ENCODE results near the gene HSCB.

DNA sequence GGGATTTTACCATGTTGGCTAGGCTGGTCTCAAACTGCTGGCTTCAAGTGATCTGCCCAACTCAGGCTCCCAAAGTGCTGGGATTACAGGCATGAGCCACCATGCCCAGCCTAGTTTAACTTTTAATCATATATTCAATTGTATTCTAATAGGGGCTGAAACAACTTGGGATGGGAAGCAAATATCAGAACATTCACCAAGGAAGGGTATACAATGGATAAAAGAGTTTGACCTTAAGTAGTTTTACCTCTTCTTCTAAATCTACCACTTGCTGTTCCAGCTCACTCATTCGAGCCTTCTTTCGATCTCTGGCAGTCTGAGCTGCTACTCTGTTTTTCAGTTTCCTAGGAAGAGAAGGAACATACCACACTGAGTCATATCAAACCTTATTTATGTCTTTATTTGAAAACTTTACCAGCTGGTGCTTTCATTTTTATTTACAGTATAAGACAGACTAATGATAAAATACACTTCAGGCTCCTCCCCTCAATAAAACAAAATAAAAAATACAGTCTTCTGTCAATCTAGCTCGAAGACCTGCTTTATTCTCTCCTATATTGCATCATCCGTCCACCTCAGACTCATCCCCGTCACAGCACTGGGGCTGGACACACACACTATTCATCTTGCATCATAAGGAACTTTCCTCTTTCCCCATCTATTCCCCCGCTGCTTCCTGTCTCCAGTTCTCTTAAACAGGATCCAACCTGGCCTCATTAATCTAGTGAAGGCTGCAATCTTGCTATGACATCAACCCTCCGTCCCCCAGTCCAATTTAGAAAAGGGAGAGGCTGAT lies 57.2 kb downstream of the HSCB start:
- TF ChIP-seq, protein P1, sequence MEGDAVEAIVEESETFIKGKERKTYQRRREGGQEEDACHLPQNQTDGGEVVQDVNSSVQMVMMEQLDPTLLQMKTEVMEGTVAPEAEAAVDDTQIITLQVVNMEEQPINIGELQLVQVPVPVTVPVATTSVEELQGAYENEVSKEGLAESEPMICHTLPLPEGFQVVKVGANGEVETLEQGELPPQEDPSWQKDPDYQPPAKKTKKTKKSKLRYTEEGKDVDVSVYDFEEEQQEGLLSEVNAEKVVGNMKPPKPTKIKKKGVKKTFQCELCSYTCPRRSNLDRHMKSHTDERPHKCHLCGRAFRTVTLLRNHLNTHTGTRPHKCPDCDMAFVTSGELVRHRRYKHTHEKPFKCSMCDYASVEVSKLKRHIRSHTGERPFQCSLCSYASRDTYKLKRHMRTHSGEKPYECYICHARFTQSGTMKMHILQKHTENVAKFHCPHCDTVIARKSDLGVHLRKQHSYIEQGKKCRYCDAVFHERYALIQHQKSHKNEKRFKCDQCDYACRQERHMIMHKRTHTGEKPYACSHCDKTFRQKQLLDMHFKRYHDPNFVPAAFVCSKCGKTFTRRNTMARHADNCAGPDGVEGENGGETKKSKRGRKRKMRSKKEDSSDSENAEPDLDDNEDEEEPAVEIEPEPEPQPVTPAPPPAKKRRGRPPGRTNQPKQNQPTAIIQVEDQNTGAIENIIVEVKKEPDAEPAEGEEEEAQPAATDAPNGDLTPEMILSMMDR (IDR thresholded peaks at IDR 0.05): no peak
- TF ChIP-seq POLR2A (IDR thresholded peaks at IDR 0.05): peak; percentile 57 to 84

Data from Peyer's patch (tissue), 4 donors.